Measurements from ENCODE around the gene NRXN3.

Gene NRXN3

DNA sequence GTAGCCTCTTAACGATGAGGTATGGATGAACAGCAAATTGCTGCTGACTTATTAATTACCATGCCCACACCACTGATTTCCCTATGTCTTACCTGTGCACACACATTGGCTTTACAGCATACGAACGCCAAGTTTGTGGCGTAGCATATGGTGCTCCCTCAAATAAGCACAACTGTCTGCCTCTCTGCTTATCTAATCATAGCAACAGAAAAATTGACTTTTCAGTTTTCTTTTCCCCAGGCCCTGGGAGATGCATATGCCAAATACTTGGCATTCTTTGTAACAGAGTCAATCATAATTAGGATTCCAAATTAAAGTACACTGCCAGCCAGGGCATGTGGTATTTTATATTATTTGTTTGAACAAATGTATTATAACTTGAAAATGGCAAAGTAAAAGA, 1415.7 kb downstream of the NRXN3 start:
- Histone ChIP-seq H3K4me1 (ENCODE audit: control insufficient read depth, insufficient read depth, low read length, poor library complexity, severe bottlenecking) (no peaks in the 10 kb centered on the region), H3K4me3 (ENCODE audit: insufficient read depth, low read depth, low read length, poor library complexity, severe bottlenecking) (no peak overlapping the region), H3K27ac (ENCODE audit: insufficient read depth, low read length, poor library complexity, severe bottlenecking) (no peak overlapping the region), H3K27me3 (replicated peaks; ENCODE audit: control insufficient read depth, insufficient read depth, low read length, poor library complexity, severe bottlenecking) (no peaks in the 10 kb centered on the region), H3K9me3 (ENCODE audit: control insufficient read depth, low read length) (no peaks in the 10 kb centered on the region), H3K36me3 (ENCODE audit: control insufficient read depth, insufficient read depth, low read length) (no peaks in the 10 kb centered on the region)
- DNase-seq = no peak

DNA sequence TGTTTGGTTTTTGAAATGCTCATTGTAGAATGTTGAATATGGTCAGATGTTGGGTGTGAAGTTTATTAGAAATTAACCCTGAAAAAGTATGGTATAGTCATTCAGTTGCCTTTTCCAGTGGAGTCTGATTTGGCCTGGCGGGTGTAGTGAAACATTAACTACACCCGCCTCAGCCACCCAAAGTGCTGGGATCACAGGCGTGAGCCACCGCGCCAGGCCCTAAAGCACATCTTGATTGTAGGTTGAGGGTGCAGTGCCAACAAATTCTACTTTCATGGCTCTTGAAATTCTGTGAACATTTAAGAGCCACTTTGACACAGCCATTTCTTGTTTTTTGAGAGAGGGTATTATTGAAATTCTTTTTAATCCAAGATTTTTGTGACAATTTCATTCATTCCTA, 1416.2 kb downstream of the NRXN3 start:
- H3K36me3 ChIP-seq (ENCODE audit: control insufficient read depth, insufficient read depth, low read length) = no peaks in the 10 kb centered on the region
- no peak overlapping the region for H3K27ac ChIP-seq (ENCODE audit: insufficient read depth, low read length, poor library complexity, severe bottlenecking)

DNA sequence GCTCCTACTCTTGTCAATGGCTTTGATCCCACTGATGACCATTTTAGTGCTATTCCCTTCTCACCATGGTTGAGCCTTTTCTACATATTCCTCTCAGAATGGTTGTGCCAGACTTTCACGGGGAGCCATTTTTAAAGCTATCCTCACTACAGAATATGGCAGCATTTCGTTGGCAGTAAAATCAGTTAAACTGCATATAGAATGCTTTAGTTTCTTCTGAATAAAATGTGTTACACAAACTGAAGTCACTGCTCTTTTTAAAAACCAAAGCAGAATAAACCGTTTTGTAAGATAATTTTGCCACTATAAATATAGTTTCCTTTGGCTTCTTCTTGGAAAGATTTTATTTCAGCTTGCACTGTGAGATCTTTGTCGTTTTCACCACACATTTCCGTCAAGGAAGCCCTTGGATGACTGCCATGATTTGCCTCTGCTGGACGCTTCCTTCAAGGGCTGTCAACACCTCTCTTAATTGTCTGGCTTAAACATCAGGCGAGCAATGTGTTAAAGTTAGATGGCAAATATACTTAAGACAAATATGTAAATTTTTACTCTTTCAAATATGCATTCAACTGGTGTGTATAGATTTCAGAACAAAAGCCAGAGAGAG, 1416.9 kb downstream of the NRXN3 start:
- no peaks in the 10 kb centered on the region for H3K9me3 ChIP-seq (ENCODE audit: control insufficient read depth, low read length)
- DNase-seq = no peak

More for the DNA sequence above, 1416.2 kb downstream of the NRXN3 start:
- Histone ChIP-seq H3K4me1 (ENCODE audit: control insufficient read depth, insufficient read depth, low read length, poor library complexity, severe bottlenecking) (no peaks in the 10 kb centered on the region), H3K9me3 (ENCODE audit: control insufficient read depth, low read length) (no peaks in the 10 kb centered on the region), H3K27me3 (replicated peaks; ENCODE audit: control insufficient read depth, insufficient read depth, low read length, poor library complexity, severe bottlenecking) (no peaks in the 10 kb centered on the region), H3K4me3 (ENCODE audit: insufficient read depth, low read depth, low read length, poor library complexity, severe bottlenecking) (no peak overlapping the region)
- DNase-seq = no peak

DNA sequence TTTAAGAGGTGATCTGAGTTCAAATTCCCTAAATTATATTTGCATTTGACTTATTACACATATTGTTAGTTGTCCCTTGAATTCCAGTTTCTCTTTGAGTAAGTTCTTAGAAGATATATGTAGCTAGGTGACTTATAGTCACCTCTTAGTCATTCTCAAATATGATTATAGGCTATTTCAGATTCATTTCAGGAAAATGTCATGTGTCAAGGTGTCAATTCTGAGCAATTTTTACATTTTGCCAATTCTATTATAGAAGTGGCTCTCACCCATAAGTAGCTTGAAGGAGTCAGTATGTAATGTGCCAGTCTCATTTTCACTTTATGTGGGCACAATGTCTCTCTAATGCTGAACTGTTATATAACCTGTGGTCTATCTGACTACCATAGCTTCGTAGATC, 1417.7 kb downstream of the NRXN3 start:
- Histone ChIP-seq H3K9me3 (ENCODE audit: control insufficient read depth, low read length) (no peaks in the 10 kb centered on the region), H3K4me1 (ENCODE audit: control insufficient read depth, insufficient read depth, low read length, poor library complexity, severe bottlenecking) (no peaks in the 10 kb centered on the region), H3K36me3 (ENCODE audit: control insufficient read depth, insufficient read depth, low read length) (no peaks in the 10 kb centered on the region), H3K27ac (ENCODE audit: insufficient read depth, low read length, poor library complexity, severe bottlenecking) (no peak overlapping the region), H3K27me3 (replicated peaks; ENCODE audit: control insufficient read depth, insufficient read depth, low read length, poor library complexity, severe bottlenecking) (no peaks in the 10 kb centered on the region), H3K4me3 (ENCODE audit: insufficient read depth, low read depth, low read length, poor library complexity, severe bottlenecking) (no peak overlapping the region)
- no peak for DNase-seq

More for the DNA sequence above, 1416.9 kb downstream of the NRXN3 start:
- Histone ChIP-seq H3K36me3 (ENCODE audit: control insufficient read depth, insufficient read depth, low read length) (no peaks in the 10 kb centered on the region), H3K27me3 (replicated peaks; ENCODE audit: control insufficient read depth, insufficient read depth, low read length, poor library complexity, severe bottlenecking) (no peaks in the 10 kb centered on the region), H3K4me1 (ENCODE audit: control insufficient read depth, insufficient read depth, low read length, poor library complexity, severe bottlenecking) (no peaks in the 10 kb centered on the region), H3K27ac (ENCODE audit: insufficient read depth, low read length, poor library complexity, severe bottlenecking) (no peak overlapping the region), H3K4me3 (ENCODE audit: insufficient read depth, low read depth, low read length, poor library complexity, severe bottlenecking) (no peak overlapping the region)

- no peaks in the 10 kb centered on the region for H3K27me3 ChIP-seq (replicated peaks; ENCODE audit: control insufficient read depth, insufficient read depth, low read length, poor library complexity, severe bottlenecking)
- H3K36me3 ChIP-seq (ENCODE audit: control insufficient read depth, insufficient read depth, low read length) = no peaks in the 10 kb centered on the region
- no peak overlapping the region for H3K4me3 ChIP-seq (ENCODE audit: insufficient read depth, low read depth, low read length, poor library complexity, severe bottlenecking)
- no peaks in the 10 kb centered on the region for H3K4me1 ChIP-seq (ENCODE audit: control insufficient read depth, insufficient read depth, low read length, poor library complexity, severe bottlenecking)
- no peak overlapping the region for H3K27ac ChIP-seq (ENCODE audit: insufficient read depth, low read length, poor library complexity, severe bottlenecking)
- DNase-seq = no peak
- H3K9me3 ChIP-seq (ENCODE audit: control insufficient read depth, low read length) = no peaks in the 10 kb centered on the region
These were observed 1418.2 kb downstream of the NRXN3 start for GRCh38 chr14:79588398-79588797.

DNA sequence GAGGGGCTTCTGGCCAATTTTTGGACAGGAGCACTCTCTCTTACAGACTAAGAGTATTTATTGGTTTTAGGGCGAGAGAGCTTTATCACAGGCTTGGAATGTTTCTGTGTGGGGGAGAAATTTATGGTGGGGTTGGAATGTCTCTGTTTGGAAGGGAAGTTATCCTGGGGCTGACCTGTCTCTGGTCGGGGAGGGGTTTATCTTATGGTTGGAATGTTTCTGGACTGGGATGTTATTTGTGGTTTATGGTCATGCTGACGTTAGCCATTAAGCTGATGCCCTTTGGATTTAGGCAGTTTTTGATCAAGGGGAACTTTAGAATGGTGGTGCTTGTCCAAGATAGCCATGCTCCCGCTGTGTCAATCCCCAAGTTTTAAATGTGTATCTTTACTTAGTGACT, 1426.4 kb downstream of the NRXN3 start:
- no peak for DNase-seq
- Histone ChIP-seq H3K36me3 (ENCODE audit: control insufficient read depth, insufficient read depth, low read length) (no peaks in the 10 kb centered on the region), H3K27ac (ENCODE audit: insufficient read depth, low read length, poor library complexity, severe bottlenecking) (no peak overlapping the region), H3K4me3 (ENCODE audit: insufficient read depth, low read depth, low read length, poor library complexity, severe bottlenecking) (no peak overlapping the region), H3K9me3 (ENCODE audit: control insufficient read depth, low read length) (no peaks in the 10 kb centered on the region), H3K4me1 (ENCODE audit: control insufficient read depth, insufficient read depth, low read length, poor library complexity, severe bottlenecking) (no peaks in the 10 kb centered on the region), H3K27me3 (replicated peaks; ENCODE audit: control insufficient read depth, insufficient read depth, low read length, poor library complexity, severe bottlenecking) (no peaks in the 10 kb centered on the region)

DNA sequence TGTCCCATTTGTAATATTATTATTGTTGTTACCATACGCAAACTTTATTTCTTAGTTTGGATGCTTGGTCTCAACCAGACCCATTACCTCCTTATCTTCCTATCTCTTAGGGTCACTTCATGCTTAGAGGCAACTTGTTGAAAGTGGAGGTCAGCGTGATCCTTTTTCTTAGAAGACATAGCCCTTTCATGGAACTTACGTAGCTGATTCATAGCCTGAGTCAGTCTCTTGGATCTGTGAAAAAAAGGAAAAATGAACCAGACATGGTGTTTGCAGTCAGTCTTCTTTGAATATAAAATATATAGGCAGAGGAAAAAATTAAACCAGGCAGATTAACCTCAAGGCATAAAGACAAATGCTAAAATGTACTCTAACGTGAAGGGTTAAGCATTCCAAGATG, 1427.4 kb downstream of the NRXN3 start:
- Histone ChIP-seq H3K4me3 (ENCODE audit: insufficient read depth, low read depth, low read length, poor library complexity, severe bottlenecking) (no peak overlapping the region), H3K9me3 (ENCODE audit: control insufficient read depth, low read length) (no peaks in the 10 kb centered on the region), H3K4me1 (ENCODE audit: control insufficient read depth, insufficient read depth, low read length, poor library complexity, severe bottlenecking) (no peaks in the 10 kb centered on the region), H3K36me3 (ENCODE audit: control insufficient read depth, insufficient read depth, low read length) (no peaks in the 10 kb centered on the region), H3K27me3 (replicated peaks; ENCODE audit: control insufficient read depth, insufficient read depth, low read length, poor library complexity, severe bottlenecking) (no peaks in the 10 kb centered on the region), H3K27ac (ENCODE audit: insufficient read depth, low read length, poor library complexity, severe bottlenecking) (no peak overlapping the region)
- no peak for DNase-seq

DNA sequence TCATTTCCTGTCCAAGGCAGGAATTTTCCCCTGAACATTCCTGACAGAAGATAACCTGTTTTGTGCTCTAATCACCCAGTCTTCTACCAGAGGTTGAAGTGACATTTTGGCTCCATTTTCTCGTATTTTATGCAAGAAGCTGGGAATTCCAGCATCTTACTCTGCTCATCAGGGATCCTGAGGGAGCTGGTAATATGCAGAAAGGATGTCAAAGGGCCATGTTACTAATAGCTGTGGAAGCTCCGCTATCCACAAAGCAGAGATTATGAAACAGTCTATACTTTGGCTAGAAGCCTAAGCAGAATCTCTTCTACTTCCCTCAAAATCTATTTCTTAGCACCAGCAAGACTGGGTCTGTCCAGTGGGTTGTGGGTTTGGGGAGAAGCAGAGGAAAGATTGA, 1428.2 kb downstream of the NRXN3 start:
- H3K27ac ChIP-seq (ENCODE audit: insufficient read depth, low read length, poor library complexity, severe bottlenecking) = no peak overlapping the region
- DNase-seq = no peak
- H3K4me1 ChIP-seq (ENCODE audit: control insufficient read depth, insufficient read depth, low read length, poor library complexity, severe bottlenecking) = no peaks in the 10 kb centered on the region
- H3K9me3 ChIP-seq (ENCODE audit: control insufficient read depth, low read length) = no peaks in the 10 kb centered on the region
- no peaks in the 10 kb centered on the region for H3K36me3 ChIP-seq (ENCODE audit: control insufficient read depth, insufficient read depth, low read length)
- no peak overlapping the region for H3K4me3 ChIP-seq (ENCODE audit: insufficient read depth, low read depth, low read length, poor library complexity, severe bottlenecking)
- no peaks in the 10 kb centered on the region for H3K27me3 ChIP-seq (replicated peaks; ENCODE audit: control insufficient read depth, insufficient read depth, low read length, poor library complexity, severe bottlenecking)

- no peaks in the 10 kb centered on the region for H3K4me1 ChIP-seq (ENCODE audit: control insufficient read depth, insufficient read depth, low read length, poor library complexity, severe bottlenecking)
- H3K27ac ChIP-seq (ENCODE audit: insufficient read depth, low read length, poor library complexity, severe bottlenecking) = no peak overlapping the region
- H3K9me3 ChIP-seq (ENCODE audit: control insufficient read depth, low read length) = no peaks in the 10 kb centered on the region
- H3K27me3 ChIP-seq (replicated peaks; ENCODE audit: control insufficient read depth, insufficient read depth, low read length, poor library complexity, severe bottlenecking) = no peaks in the 10 kb centered on the region
- no peaks in the 10 kb centered on the region for H3K36me3 ChIP-seq (ENCODE audit: control insufficient read depth, insufficient read depth, low read length)
- DNase-seq = no peak
- no peak overlapping the region for H3K4me3 ChIP-seq (ENCODE audit: insufficient read depth, low read depth, low read length, poor library complexity, severe bottlenecking)
These were observed 1429.1 kb downstream of the NRXN3 start for GRCh38 chr14:79599239-79599638.

DNA sequence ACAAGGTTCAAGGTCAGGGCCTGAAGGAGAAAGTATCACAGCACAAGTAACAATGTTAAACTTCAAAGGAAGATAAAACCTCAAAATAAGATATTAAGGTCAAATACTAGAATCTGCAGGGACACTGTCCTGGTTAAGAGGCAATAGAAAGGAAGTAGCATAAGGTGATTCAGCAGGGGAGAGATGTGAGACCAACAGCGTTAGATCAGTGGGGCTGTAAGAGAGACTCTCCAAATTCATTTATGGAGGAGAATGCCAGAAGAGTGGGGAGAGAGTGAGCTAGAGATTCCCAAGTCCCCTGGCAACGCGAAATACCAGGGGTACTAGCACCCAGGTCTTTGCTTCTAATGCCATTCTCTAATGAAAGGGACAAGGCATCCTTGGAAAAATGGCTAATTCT, 1430.2 kb downstream of the NRXN3 start:
- Histone ChIP-seq H3K27me3 (replicated peaks; ENCODE audit: control insufficient read depth, insufficient read depth, low read length, poor library complexity, severe bottlenecking) (no peaks in the 10 kb centered on the region), H3K27ac (ENCODE audit: insufficient read depth, low read length, poor library complexity, severe bottlenecking) (no peak overlapping the region), H3K9me3 (ENCODE audit: control insufficient read depth, low read length) (no peaks in the 10 kb centered on the region), H3K36me3 (ENCODE audit: control insufficient read depth, insufficient read depth, low read length) (no peaks in the 10 kb centered on the region), H3K4me1 (ENCODE audit: control insufficient read depth, insufficient read depth, low read length, poor library complexity, severe bottlenecking) (no peaks in the 10 kb centered on the region), H3K4me3 (ENCODE audit: insufficient read depth, low read depth, low read length, poor library complexity, severe bottlenecking) (no peak overlapping the region)
- no peak for DNase-seq

Measured in effector memory CD4-positive, alpha-beta T cell (primary cell).